Measurements from ENCODE around the gene KRT77. TPM values are rescaled to one million over a fixed set of nuclear protein-coding genes. Genes with fewer than 3 reads are reported as not detected.
"Not testable (repeated sequence)": the region's sequence is repeated elsewhere in the genome, so short reads cannot be mapped to it uniquely, and the experiment has no call there.

Gene KRT77
- total RNA-seq, 1 donor from 2014 or later = not detected

DNA sequence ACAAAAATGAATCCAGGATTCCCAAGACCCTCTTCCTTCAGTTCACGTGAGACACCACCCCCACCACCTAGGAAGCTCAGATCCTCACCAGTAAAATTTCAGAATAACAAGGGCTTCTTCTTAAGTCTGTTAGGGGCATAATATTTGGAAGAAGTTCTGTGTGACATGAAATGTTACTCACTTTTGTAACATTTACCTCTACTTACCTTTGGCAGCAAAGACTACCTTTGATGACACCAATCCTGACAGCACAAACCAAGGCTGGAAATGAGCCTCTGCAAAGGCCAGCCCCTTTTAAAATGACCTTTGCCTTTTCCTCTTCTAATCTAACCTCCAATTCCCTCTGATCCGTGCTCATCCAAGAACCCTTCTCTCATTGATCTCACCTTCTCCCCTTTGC is 19.4 kb upstream of the KRT77 start:
- DNase-seq (ENCODE audit: low read depth, low spot score) = no peak

DNA sequence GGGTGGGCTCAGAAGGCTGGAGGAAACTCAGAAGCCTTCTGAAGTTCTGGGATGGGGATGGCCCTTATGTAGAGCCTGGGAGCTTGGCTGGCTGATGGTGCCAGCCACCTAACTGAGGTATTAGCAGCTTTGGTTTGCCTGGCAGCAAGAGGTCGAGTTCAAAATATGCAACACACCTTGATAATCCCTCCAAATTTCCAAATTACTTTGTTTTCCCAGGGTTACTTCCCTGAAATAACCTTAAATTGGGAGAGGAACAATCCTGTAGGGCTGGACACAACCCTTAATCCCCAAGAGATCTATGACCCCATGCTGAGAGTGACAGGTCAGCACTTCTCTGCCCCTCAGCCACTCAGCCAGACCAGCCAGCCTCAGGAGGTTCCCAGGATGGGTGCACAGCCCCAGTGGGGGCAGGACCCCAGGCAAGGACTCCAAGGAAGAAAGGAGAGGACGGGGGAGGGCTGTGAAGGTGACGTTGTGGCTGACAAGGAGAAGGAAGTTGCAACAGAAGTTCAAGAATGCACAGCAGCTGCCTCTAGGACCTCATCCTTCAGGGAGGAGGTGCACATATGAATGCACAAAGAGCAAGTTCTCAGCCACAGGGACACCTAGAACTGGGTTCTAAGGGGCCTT is 18.6 kb upstream of the KRT77 start:
- DNase-seq (ENCODE audit: low read depth, low spot score) = no peak

DNA sequence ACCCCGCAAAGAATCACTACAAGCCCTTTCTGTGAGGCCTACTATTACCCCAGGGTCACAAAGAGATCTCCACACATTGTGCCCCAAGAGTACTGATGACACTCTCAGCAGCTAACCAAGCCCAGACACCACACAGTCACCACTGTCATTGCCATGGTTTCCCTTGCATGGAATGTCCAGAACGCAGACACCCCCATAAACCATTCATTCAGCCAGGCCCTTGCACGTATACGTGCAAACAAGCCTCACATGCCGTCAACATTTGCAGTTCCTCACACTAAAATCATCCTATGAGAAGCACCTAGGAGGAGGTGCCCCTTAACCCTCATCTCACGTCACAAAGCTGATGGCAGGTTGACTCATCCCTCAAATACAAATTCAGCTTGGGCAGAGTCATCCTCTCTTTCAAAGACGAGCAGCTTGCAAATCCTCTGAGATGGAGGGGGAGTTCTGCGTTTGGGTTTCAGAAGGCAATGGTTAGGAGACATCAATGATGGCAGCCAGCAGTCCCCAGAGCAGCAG is 17.1 kb upstream of the KRT77 start:
- no peak for DNase-seq (ENCODE audit: low read depth, low spot score)

DNA sequence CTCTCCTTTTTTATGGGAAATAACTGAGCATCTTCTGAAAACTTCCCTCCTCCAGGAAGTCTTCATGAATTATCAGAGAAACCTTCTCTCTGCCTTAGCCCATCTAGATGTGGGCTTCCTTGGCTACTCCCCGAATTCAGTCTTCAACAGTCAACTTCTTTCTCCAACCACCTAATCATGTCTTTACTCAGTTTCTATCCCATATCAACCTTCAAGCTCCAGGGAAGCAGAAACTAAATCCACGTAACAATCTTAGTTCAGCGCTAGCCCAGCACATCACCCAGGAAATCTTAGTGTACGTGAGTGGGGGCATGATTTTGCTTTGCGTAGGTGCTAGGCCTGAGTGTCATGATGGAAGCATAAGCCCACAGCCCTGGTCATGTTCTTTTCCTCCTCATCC is 12.7 kb upstream of the KRT77 start:
- DNase-seq (ENCODE audit: low read depth, low spot score) = no peak

DNA sequence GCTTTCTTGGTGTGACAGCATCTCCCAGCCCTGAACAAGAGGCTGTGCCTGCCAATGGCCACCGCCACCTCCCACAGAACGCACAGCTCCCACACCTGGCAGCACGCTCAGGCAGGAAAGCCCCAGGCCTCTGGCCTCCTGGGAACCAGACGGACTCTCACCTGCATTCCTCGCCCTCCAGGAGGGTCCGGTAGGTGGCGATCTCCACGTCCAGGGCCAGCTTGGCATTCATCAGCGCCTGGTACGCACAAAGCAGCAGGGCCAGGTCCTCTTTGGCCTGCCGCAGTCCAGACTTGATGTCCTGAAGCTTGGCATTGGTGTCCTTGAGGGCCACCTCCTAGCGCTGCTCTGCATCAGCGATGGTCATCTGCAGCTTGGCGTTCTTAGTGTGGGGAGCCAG is 12.1 kb upstream of the KRT77 start:
- no peak for DNase-seq (ENCODE audit: low read depth, low spot score)

DNA sequence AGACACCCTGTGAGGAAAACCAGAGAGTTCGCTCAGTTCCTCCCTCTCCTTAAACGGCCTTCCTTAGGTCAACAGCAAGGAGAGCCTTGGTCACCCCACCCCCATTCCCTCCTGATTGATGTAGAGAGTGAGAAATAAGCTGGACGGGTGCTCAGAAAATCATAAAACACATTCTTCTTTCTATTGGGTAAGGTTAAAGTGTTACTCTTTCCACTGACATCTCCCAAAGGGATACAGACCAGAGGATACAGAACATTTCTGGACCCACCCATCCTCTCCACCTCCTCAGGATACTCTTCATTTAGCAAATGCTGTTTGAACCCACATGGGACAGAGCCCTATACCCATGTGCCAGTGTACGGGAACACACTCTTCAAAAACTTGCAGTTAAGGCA is 11.6 kb upstream of the KRT77 start:
- DNase-seq (ENCODE audit: low read depth, low spot score) = no peak

DNA sequence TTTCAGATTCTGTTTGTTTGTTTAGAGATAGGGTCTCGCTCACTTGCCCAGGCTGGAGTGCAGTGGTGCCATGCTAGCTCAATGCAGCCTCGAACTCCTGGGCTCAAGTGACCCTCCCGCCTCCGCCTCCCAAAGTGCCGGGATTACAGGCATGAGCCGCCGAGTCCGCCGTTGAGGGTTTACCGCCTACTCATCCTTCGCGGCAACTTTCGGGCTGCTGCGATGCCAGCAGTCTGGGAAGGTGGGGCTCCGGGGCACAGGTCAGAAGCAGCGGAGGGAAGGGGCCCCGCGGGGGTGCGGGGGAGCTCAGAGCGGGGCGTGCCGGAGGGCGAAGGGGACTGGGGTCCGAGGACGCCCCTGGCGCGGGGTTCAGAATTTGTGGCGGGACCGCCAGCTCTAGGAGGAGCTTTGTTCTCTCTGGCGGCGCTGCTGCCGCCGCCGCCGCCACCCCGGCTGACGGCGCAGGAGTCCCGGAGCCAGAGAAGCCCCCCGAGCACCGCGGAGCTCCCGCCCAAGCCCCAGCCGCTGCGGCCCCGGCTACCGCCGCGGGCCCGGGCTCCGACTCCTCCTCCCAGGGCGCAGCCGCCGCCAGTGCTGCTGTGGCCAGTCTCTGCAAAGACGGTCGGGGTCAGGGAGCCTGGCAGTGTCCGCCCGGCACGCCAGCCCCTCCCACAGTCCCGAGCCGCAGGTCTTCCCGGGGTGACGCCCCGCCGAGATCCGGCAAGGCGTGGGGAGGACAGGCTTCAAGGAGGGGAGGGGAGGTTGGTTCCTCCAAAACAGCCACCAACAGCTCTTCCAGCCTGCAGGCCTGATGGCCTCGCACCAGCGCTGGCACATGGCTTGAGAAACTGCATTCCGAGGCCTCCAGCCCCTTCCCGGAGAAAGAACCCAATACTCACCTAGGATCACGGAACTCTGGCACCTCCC is 10.9 kb upstream of the KRT77 start:
- no peak for DNase-seq (ENCODE audit: low read depth, low spot score)

DNA sequence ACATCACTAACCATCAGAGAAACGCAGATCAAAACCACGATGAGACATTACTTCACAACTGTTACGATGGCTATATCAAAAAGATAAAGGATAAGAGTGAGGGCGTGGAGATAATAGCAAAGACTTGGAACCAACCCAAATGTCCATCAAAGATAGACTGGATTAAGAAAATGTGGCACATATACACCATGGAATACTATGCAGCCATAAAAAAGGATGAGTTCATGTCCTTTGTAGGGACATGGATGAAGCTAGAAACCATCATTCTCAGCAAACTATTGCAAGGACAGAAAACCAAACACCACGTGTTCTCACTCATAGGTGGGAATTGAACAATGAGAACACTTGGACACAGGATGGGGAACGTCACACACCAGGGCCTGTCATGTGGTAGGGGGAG is 8.8 kb upstream of the KRT77 start:
- DNase-seq (ENCODE audit: low read depth, low spot score) = not testable (repeated sequence)

DNA sequence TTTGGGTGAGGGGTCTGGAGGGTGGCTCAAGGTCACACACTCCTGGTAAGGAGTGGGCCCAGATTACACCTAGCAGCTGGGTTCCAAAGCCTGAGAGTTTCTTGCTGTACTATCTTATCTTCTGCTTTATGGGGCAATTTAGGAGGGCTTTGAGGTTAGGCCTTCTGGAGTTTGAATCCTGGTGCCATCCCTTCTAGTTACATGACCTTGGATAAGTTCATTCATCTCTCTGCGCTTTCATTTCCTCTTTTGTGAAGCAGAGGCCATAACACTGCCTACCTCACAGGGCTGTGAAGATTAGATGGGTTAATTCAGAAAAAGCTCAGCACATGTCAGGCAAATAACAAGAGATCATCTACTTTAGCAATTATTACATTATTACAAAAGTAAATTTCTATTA is 7.4 kb upstream of the KRT77 start:
- DNase-seq (ENCODE audit: low read depth, low spot score) = no peak

DNA sequence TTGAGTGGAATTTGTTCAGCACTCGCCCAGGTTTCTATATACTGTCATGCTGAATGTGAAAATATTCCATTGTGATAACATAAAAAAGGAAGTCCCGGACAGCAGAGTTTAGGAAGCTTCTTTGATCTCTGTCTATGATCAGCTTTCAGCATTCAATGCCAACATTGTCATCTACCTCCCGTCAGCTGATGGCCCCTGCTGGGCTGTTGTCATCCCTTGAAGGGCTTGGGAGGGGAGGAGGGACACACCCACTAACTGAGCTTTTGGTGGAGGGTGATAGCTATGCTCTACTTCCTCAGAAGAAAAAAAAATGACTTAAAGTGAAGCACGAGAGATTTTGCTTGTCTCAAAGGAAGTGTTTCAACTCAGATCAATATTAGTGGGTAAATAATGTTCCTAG is 4.7 kb upstream of the KRT77 start:
- DNase-seq (ENCODE audit: low read depth, low spot score) = no peak

DNA sequence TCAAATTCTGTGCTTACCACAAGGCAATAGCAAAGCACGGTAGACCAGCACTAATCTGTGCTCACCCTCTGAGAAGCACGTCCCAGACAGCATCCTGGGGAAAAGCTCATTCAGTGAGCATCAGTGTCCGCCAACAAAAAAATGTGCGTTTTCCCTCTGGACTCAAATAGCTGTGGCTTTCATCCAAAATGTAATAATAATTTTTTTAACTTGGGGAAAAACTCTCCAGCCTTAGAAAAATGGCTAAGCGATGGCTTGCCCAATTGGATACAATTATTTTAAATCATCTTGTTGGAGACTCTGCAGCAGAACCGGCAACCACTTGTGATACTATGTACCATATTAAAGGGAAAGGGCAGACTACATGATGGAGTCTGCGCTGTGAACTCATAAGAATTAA is 1.1 kb upstream of the KRT77 start:
- DNase-seq (ENCODE audit: low read depth, low spot score) = no peak

DNA sequence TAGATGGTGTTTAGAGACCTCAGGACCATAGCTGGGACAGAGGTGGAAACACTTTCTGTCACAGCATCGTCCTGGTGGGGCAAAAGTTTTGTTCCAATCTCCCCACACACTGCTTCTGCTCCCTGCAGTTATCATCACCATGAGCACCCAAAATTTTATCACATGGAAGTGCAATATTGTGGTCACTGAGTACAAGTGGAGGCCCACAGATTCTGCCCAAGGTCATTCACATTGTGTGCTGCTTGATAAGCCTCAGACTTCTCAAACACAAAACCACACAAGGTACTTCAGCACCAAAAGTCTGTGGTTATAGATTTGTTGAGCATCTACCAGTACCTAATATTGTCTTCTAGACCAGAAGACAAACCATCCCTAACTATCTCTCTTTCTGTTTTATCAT is 554 bp upstream of the KRT77 start:
- DNase-seq (ENCODE audit: low read depth, low spot score) = no peak

DNA sequence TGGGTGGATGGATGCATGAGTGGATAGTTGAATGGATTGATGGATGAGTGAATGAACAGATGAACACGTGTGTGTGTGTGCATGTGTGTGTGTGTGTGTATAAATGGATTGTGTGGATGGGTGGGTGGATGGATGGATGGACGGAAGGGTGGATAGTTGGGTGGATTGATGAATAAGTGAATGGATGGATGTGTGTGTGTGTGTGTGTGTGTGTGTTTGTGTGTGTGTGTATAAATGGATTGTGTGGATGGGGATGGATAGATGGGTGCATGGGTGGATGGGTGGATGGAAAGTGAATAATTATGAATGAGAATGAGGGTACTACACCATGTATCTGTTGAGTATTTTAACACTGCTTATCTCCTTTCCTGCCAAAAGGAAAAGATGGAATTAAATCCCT is 986 bp downstream of the KRT77 start:
- no peak for DNase-seq (ENCODE audit: low read depth, low spot score)

DNA sequence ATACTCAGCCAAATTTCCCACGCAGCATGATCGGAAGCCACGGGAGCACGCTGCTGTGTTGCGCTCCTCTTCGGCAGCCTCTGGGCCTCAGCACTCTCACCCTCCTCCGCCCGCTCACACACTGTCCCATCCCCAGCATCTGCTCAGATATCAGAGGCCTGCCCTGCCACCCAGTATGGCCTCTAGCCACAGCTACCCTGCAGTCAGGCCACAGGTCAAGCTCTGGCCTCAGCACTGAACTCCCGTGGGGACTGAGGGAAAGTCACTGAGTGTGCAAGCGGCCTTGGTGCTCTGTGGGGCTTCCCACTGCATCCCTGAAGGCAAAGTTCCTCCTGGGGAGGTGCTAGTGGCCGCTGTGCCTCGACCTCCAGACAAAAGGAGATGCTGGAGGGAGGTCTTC is 2.0 kb downstream of the KRT77 start:
- no peak for DNase-seq (ENCODE audit: low read depth, low spot score)

DNA sequence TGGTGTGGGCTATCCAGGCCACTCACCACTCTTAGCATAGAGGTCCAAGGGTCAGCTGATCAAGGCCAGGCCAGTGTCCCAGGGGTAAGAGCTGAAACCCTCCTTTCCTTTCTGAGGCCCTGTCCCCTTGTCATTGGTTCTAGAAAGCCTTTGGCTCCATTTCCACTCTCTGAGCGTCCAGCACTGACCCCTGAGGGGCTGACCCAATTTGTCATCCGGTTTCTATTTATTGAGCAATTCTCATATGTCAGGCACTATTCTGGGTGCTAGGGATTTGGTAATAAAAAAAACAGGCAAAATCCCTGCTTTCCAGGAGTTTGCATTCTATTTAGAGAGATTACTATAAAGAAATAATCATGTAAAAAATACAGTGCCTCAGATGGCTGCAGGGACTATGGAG is 3.4 kb downstream of the KRT77 start:
- no peak for DNase-seq (ENCODE audit: low read depth, low spot score)

DNA sequence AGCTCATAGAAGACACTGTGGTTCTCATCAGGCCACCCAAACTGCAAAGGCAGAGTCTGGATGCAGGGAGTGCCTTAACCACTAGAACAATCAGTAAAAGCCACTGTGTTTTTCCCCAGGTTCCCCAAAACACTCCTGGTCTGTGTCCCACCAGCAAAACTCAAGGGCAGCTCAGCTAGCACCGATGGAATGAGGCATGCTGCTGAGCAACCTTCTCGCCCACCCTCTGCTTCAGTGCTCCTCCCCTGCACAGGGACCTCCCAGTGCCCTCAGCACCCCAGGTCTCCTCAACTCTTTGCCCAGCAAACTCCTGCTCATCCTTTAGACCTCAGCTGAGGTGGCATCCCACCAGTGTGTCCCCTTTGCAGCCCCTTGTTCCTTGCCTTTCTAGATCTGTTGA is 4.0 kb downstream of the KRT77 start:
- DNase-seq (ENCODE audit: low read depth, low spot score) = no peak

DNA sequence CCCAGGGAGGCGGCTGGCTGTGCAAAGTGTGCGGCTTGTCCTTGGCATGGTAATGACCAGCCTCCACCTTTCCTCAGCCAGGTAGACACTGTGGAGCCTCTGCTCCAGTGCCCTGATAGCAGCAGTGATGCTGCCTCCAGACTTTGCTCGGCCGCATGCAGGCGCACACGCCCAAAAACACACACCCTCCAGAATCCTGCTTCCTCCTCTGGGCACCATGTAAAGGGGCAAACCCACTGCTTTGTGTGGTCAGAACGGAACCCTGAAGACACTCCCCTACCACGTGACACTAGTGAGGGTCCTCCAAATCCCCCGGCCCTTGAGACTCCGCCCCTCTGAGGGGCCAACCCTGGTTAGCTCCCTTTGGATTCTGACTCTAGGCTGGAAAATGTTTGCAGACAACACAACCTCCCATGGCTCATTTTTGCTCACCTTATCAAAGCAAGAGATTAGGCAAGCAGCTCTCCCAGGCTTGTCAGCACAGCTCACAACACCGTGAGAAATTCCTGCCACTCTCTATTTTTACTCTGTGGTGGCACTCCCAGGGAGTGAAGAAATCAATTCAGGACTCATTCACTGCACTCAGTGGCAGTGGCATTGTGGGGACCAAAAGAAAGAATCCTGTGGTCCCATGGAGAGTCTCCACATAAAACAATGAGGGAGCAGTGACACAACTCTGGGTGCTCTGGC is 4.5 kb downstream of the KRT77 start:
- no peak for DNase-seq (ENCODE audit: low read depth, low spot score)

DNA sequence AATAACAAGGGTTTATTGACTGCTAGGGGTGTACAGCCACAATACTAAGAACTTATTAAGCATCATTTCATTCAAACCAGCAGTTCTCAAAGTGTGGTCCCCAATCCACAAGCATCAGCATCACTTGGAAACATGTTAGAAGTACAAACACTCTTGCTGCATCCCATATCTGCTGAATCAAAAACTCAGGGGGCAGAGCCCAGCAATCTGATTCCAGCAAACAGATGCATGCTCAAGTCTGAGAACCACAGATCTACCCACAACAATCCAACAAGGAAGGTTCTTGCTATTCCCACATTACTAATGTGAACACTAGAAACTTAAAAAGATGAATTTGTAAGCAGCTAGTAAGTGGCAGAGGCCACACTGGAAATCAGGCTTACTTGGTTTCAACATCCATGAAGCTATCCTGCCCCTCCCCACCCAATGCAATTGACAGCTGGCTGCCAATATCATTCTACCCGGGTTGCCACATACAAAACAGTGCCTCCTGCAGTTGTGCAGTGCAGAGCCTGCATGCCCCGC is 6.2 kb downstream of the KRT77 start:
- no peak for DNase-seq (ENCODE audit: low read depth, low spot score)

DNA sequence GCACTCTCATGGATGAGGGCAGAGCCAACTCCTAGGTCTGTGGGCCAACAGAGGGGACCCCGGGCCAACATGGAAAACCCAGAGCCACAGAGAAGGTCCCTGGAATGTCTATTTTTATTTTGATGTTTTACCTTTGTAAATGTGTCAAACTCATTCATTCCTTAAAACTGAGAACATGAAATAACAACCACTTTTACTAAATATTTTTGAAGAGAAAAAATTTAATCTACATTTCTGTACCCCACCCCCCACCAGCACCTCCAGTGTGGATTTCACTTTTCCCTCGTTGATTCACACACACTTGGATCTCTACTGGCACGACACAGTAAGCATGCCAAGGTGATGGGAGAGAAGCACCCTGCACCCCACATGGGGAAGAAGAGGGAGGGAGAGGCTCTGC is 6.7 kb downstream of the KRT77 start:
- DNase-seq (ENCODE audit: low read depth, low spot score) = no peak

DNA sequence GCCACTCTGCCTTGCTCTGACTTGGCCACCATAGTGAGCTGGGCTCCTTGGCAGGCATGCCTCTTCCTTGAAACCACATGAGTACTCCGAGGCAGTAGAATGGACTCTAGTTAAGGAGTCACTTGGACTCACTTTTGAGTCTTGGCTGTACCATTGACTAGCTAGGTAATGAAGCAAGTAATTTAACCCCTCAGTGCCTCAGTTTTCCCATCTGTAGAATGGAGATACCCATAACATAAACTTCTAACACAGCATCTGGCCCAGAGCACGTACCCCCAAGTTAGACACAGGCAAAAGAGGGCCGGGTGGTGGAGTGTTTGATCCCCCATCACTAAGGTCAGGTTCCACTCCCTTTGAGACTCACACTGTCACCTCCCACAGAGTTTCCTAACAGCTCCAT is 8.3 kb downstream of the KRT77 start:
- DNase-seq (ENCODE audit: low read depth, low spot score) = no peak

DNA sequence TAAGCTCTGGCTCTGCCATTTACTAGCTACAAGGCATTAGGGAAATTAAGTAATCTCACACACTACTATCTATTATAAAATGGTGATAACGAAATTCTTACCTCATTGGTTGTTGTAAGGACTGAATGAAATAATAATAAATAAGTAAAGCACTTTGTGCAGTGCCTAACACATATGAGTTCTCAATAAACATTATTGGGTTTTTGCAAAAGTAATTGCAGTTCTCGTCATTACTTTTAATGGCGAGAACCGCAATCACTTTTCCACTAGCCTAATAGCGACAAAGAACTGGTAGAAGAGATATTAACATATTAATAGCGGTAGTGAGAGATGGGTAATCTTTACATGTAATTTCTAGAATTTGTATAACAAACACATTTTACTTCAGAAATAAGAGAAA is 9.2 kb downstream of the KRT77 start:
- DNase-seq (ENCODE audit: low read depth, low spot score) = no peak

DNA sequence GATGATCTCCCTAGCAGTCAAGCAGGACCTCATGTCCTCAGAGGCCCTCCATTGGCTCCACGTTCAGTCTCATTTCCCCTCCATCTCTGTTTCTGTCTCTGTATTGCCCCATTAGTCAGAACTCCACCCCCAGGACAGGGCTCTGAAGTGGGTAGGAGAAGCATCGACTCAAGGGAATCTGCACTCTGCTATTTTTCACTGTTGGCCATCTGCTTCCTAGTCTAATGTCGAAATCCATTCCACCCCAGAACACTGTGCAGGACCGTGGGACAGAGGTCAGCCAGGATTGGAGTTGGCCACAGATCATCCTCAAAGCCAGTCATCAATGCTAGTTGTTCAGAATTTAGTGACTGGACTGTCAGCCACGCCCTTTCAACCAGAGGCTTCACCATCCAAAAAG is 10.1 kb downstream of the KRT77 start:
- no peak for DNase-seq (ENCODE audit: low read depth, low spot score)

Measured in pulmonary artery endothelial cell (primary cell).